Heart left ventricle (tissue), 16 donors: ENCODE results near the gene PARVG. TPM values are rescaled to one million over a fixed set of nuclear protein-coding genes. Genes with fewer than 3 reads are reported as not detected.

ENCODE experiments used
- ATAC-seq, 4 donors: fragments of 200-7000 bp; cut with Tn5 transposase; one replicate each; pipeline ENCODE4 v1.9.1; 2020 to 2022; ENCODE audit warnings: moderate library complexity in 4 of 4, mild to moderate bottlenecking in 3 of 4, moderate number of reproducible peaks in 1 of 4
- DNase-seq, 5 donors: peaks; one replicate each; pipeline ENCODE4 v3.0.0-alpha.2; 2020
- H3K27ac ChIP-seq, 12 donors: fragments of 200-600 bp; sonication (generic) in 4 of 12; one replicate each; pipeline versions ENCODE4 v1.5.0 to v1.8.0; 2016 to 2022; ENCODE audit warnings: mild to moderate bottlenecking in 2 of 12
- H3K27me3 ChIP-seq, 9 donors: fragments of 200-600 bp; sonication (generic) in 2 of 9; one replicate each; pipeline versions ENCODE4 v1.5.1 to v1.8.0; 2016 to 2022; ENCODE audit warnings: mild to moderate bottlenecking in 3 of 9
- H3K36me3 ChIP-seq, 9 donors: fragments of 200-600 bp; sonication (generic) in 2 of 9; one replicate each; pipeline versions ENCODE4 v1.5.0 to v1.8.0; 2018 to 2022; ENCODE audit warnings: mild to moderate bottlenecking in 2 of 9
- H3K4me1 ChIP-seq, 12 donors: fragments of 200-600 bp; sonication (generic) in 4 of 12; one replicate each; pipeline versions ENCODE4 v1.5.0 to v1.8.0; 2016 to 2022; ENCODE audit warnings: mild to moderate bottlenecking in 3 of 12
- H3K4me3 ChIP-seq, 12 donors: fragments of 200-600 bp; sonication (generic) in 4 of 12; one replicate each; pipeline versions ENCODE4 v1.5.0 to v1.8.0; 2017 to 2022; ENCODE audit warnings: mild to moderate bottlenecking in 9 of 12, moderate library complexity in 4 of 12
- H3K9me3 ChIP-seq, 12 donors: fragments of 200-600 bp; sonication (generic) in 4 of 12; one replicate each; pipeline versions ENCODE4 v1.5.0 to v1.8.0; 2016 to 2022; ENCODE audit warnings: mild to moderate bottlenecking in 1 of 12
- POLR2A ChIP-seq, 2 donors: fragments of 450-650 bp; IDR thresholded peaks; one replicate each; pipeline ENCODE4 v1.6.1; 2017; ENCODE audit warnings: antibody characterized with exemption in 2 of 2, mild to moderate bottlenecking in 2 of 2, moderate library complexity in 2 of 2
- WGBS, 4 donors: extraction: QIAGEN DNeasy Blood & Tissue Kit in 2 of 4; methylation state at CpG; one replicate each; pipeline versions ENCODE4 v1.1.5 to v1.1.7; 2013 to 2018; 5-methylcytosine and 5-hydroxymethylcytosine counted together
- intact Hi-C, 10 donors: fragments of 100-400 bp; cut with DNase I; formaldehyde crosslinking; loops; one replicate each; pipeline versions ENCODE4 v1.11.1 to v1.14.2; 2022
- polyA plus RNA-seq, 2 donors: library from polyadenylated mRNA; stranded (reverse); fragments of 200-250 nt; gene quantifications; one replicate each; pipeline ENCODE4 v1.2.3, GENCODE V29; 2013
- total RNA-seq, 9 donors: library from RNA; depleted of rRNA in 2 of 9; stranded (reverse); fragments of >200 nt in 2 of 9; fragmentation: NEBNext Ultra II Directional in 3 of 9; extraction: Animal tissue kit (Norgen Biotek cat#: 25700) in 3 of 9; gene quantifications; one replicate each; pipeline versions ENCODE4 v1.1.0 to v1.2.4, GENCODE V29; 2016 to 2023
- TF ChIP-seq, protein P1 (sequence below), 12 donors: fragments of 200-600 bp; sonication (generic) in 4 of 12; IDR thresholded peaks; one replicate each; pipeline versions ENCODE4 v1.5.0 to v1.8.0; 2018 to 2022; ENCODE audit warnings: antibody characterized with exemption in 12 of 12, mild to moderate bottlenecking in 5 of 12
- donor health status: ischemic (EF 13 %, LVEDD 7.1; RV severe dilation, severe dysfunction).
- donor health status: healthy with polysubstance abuse.
- donor health status: DM: no; HTN: yes; CAD: no.
- donor health status: DM: no; HTN: no; CAD: no.
- donor health status: ischemic (EF 25% LVEDD 6.9; RV normal size, moderate dysfunction).
- donor health status: ischemic (EF 25% LVEDD 5.7; RV mildly dilated, moderate dysfunction).
- donor health status: healthy.
- donor health status: DM: yes; HTN: yes; CAD: no.
- donor health status: ischemic (EF 35%, LVEDD 5.7; RV mildly dilated, moderate dysfunction).
- donor health status: nonischemic (EF 11% LVEDD 7.7; RV severe dilation, severe dysfunction).
- donor health status: DM: yes; HTN: yes; CAD: no.
- donor health status: PGD.
- donor health status: ischemic (EF 29% LVEDD 5.4; RV normal size, mild dysfunction).
- donor health status: nonischemic (EF 23%, LVEDD 6.1; RV moderate dilation, normal function).

The PARVG gene
- total and polyA plus RNA-seq, 11 donors = 1.1 to 34.8 (median 2.2) TPM

DNA sequence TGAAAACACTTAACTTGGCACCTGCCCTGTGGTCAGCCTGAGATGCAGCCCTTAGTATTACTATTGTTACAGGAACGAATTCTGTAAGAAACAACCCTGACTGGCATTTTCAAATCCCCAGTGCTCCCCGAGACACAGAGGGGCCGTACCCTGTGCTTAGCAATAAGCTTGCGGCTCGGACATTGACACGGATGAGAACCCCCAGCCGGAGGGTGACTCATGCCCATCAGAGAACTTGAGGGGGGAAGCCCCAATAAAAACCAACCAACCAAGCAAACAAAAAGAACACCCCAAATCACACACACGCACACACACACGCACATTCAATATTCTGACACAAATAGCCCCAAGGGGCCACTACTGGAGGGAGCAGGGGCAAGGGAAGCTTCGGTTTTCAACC, 68.2 kb downstream of the PARVG start:
- H3K4me3 ChIP-seq = no peak overlapping the region
- TF ChIP-seq POLR2A (IDR thresholded peaks at IDR 0.05) = no peak
- TF ChIP-seq, protein P1, sequence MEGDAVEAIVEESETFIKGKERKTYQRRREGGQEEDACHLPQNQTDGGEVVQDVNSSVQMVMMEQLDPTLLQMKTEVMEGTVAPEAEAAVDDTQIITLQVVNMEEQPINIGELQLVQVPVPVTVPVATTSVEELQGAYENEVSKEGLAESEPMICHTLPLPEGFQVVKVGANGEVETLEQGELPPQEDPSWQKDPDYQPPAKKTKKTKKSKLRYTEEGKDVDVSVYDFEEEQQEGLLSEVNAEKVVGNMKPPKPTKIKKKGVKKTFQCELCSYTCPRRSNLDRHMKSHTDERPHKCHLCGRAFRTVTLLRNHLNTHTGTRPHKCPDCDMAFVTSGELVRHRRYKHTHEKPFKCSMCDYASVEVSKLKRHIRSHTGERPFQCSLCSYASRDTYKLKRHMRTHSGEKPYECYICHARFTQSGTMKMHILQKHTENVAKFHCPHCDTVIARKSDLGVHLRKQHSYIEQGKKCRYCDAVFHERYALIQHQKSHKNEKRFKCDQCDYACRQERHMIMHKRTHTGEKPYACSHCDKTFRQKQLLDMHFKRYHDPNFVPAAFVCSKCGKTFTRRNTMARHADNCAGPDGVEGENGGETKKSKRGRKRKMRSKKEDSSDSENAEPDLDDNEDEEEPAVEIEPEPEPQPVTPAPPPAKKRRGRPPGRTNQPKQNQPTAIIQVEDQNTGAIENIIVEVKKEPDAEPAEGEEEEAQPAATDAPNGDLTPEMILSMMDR (IDR thresholded peaks at IDR 0.05) = no peak
- DNase-seq (no peak), ATAC-seq (no peak)
- no peaks in the 10 kb centered on the region for H3K36me3 ChIP-seq
- no peak overlapping the region for H3K27ac ChIP-seq
- no peaks in the 10 kb centered on the region for H3K4me1 ChIP-seq
- intact Hi-C loops = no loop called here
- WGBS, 4 donors = 92 to 99% (median 95%) methylated on average over 10 of the region's 10 CpGs
- H3K9me3 ChIP-seq = peaks cover 0 to 23% (median 9%) of the 10 kb centered on the region in 12 donors
- no peaks in the 10 kb centered on the region for H3K27me3 ChIP-seq

DNA sequence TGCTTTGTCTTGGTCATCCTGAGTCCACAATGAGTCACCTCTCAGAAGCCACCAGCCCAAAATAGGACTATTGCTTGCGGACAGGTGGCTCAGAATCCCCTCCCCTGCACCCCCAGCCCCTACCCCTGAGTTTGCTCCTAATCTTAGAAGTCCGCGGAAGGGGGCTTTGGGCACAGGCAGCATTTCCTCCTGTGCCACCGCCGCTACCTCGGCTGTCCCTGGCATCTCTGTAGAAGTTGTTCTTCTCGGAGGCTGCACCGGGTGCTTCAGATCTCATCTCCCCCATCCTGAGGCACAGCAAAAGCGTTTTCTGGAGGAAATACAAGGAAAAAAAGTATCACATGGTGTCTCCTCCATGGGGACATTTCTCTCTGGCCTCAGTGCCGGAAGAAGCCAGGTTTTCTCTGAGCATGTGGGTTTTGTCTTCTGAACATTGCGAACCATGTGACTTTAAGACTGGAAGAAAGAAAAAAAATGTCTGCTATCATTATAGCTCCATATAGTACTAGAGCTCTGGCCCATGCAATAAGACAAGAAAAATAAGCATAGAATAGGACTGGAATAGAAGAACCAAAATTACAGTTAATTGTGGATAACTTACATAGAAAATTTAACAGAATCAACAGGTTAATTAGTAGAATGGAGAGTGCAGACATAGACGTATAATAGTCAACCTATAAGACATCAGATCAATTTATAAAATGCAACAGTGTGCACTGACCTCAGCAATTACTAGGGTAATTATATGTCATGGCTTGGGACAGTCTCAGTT, 68.8 kb downstream of the PARVG start:
- WGBS, 4 donors = 80 to 94% (median 92%) methylated on average over 12 of the region's 12 CpGs
- no peaks in the 10 kb centered on the region for H3K36me3 ChIP-seq
- no peaks in the 10 kb centered on the region for H3K4me1 ChIP-seq
- TF ChIP-seq, protein P1 (IDR thresholded peaks at IDR 0.05) = no peak
- no peak for TF ChIP-seq POLR2A (IDR thresholded peaks at IDR 0.05)
- no peaks in the 10 kb centered on the region for H3K27me3 ChIP-seq
- no peak overlapping the region for H3K27ac ChIP-seq
- DNase-seq = no peak
- H3K4me3 ChIP-seq = no peak overlapping the region
- peaks cover 0 to 23% (median 9%) of the 10 kb centered on the region in 12 donors for H3K9me3 ChIP-seq
- ATAC-seq = no peak
- intact Hi-C loops = no loop called here

DNA sequence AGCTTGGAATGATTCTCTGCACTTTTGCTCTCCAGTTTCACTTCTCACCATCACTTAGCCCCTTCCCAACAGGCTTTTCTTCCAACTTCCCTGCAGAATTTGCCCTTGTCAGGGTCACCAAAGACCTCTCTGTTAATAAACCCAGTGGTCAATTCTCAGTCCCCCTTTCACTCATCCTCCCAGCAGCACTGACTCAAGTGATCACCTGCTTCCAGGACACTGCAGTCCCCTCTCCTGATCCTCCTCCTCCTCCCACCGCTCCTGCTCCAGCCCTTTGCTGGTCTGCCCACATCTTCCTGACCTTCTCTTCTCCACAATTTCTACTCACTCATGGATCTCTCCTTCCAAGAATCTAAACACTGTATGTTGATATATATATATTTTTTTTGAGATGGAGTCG, 74.1 kb downstream of the PARVG start:
- no peak for TF ChIP-seq POLR2A (IDR thresholded peaks at IDR 0.05)
- TF ChIP-seq, protein P1 (IDR thresholded peaks at IDR 0.05) = no peak
- no peak overlapping the region for H3K4me3 ChIP-seq
- ATAC-seq (no peak), DNase-seq (no peak)
- no peaks in the 10 kb centered on the region for H3K36me3 ChIP-seq
- peaks cover 0 to 3% (median 0%) of the 10 kb centered on the region in 9 donors for H3K27me3 ChIP-seq
- no peak overlapping the region for H3K27ac ChIP-seq
- H3K9me3 ChIP-seq = peaks cover 0 to 16% (median 4%) of the 10 kb centered on the region in 12 donors
- WGBS, 4 donors = 71 to 91% (median 90%) methylated on average over 2 of the region's 2 CpGs
- intact Hi-C loops = no loop called here
- H3K4me1 ChIP-seq = no peaks in the 10 kb centered on the region

DNA sequence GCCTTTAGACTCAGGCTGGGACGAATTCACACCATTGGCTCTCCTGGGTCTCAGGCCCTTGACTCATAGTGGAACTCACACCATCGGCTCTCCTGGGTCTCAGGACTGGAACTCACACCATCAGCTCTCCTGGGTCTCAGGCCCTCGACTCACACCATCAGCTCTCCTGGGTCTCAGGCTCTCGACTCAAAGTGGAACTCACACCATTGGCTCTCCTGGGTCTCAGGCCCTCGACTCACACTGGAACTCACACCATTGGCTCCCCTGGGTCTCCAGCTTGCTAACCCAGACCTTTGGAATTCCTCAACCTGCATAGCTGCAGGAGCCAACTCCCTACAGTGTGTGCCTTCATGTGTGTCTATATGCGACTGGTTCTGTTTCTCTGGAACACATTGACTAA, 75.4 kb downstream of the PARVG start:
- intact Hi-C loops = no loop called here
- Histone ChIP-seq H3K36me3 (no peaks in the 10 kb centered on the region), H3K9me3 (peaks cover 0 to 4% (median 0%) of the 10 kb centered on the region in 12 donors), H3K4me1 (no peaks in the 10 kb centered on the region), H3K4me3 (no peak overlapping the region), H3K27ac (no peak overlapping the region), H3K27me3 (peaks cover 0 to 3% (median 0%) of the 10 kb centered on the region in 9 donors)
- WGBS, 4 donors = 79 to 84% (median 82%) methylated on average over 6 of the region's 6 CpGs
- DNase-seq (no peak), ATAC-seq (no peak)
- TF ChIP-seq POLR2A (IDR thresholded peaks at IDR 0.05) = no peak
